NCI-H69 (cell line): Measurements from ENCODE around the gene WBP4.
A peak's percentile ranks its signal among the peaks of the same experiment; 100 is the strongest.
"Not testable (repeated sequence)": the region's sequence is repeated elsewhere in the genome, so short reads cannot be mapped to it uniquely, and the experiment has no call there.

Experiments used
- DNase-seq: peaks from one replicate; lab custom pipeline; 2025; lab: John Stamatoyannopoulos, UW

Gene WBP4

DNA sequence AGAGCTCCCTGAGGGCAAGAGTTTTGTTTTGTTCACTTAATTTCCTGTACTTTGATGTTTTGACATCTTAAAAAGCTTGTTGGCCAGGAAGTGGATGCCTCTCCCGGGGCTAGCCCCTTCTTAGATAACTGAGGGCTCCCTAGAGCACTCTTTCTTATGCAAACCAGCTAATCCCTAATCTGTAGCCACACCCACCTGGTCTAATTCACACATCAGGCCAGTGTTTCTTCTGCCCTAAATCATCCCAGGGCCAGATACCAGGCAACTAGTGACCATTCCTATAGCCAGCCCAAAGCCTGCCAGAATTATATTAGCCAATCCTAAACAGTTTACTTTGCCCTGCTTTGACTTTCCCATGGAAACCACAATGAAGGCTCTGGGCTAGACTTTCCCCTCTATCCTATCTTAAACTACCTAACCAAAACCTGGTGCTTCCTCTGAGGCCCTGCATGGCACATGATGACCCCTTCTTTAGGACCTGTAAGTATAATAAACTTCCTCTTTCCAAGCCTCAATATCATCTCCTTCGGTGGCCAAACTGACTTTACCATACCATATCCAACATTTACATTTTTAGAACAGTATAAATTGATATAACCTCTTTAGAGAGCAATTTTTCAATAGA is 24.8 kb downstream of the WBP4 start:
- no peak for DNase-seq

- DNase-seq, result not testable (repeated sequence)
Measured at GRCh38 chr13:41095681-41096080, 34.4 kb downstream of the WBP4 start.

DNA sequence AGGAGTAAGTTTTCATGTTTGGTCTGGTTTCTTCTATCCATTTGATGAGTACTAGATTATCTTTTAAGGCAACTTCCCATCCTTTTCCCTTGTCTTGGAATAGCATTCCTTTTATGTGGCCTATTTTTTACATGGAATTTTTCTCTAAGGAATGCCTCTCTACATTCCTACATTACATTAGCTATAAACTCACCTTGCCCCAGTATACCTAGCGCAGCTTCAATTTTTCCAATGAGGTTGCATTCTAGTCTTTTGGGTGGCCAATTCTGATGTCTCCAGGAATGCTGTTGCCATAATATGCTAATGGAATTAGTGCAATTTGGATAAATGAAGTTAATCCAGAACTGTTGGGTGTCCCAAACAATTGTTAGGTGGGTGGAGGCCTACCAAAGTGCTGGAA is 37.5 kb downstream of the WBP4 start:
- no peak for DNase-seq

GRCh38 chr13:41099986-41100385 is 38.7 kb downstream of the WBP4 start:
- DNase-seq, result no peak

- no peak for DNase-seq
Measured at GRCh38 chr13:41107104-41107571, 45.8 kb downstream of the WBP4 start.

- DNase-seq, result no peak
Measured at GRCh38 chr13:41107584-41108014, 46.3 kb downstream of the WBP4 start.

GRCh38 chr13:41111454-41111853 is 50.1 kb downstream of the WBP4 start:
- no peak for DNase-seq

DNA sequence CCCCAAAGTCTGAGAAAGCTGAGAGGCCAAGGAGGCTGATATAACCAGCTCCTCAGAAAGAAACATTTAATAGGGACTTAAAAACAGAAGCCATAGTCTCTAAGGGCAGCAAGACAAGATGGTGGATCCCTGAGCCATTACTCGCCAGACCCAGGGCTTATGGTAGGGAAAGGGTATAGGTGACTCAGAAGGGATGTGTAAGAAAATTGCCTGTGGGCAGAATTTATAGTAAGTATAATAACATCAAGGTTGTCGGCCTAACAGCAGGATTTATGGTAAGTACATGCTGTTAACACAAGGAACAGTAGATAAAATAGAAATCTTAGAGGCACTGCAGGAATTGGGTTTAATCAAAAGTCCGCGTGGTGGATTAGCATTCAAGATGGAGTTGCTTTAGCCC is 56.6 kb downstream of the WBP4 start:
- DNase-seq, result no peak

DNA sequence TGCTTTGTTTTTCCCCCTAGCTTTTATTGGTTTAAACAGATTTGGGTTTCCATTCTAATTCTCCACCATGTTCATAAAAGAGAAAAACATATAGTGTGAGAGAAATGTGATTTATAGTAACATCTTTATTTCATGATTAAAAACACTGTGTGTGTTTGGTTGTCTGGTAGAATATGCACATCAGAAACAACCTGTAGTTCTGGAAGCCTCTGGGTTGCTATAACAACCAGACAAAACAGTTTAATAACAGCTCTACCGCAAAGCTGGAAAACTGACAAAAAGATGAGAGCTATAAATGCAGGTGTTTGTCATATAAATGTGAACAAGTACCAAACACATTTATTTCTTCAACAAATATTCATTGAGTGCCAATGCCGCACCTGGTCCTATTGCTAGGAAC is 61.5 kb downstream of the WBP4 start:
- DNase-seq, result no peak

DNA sequence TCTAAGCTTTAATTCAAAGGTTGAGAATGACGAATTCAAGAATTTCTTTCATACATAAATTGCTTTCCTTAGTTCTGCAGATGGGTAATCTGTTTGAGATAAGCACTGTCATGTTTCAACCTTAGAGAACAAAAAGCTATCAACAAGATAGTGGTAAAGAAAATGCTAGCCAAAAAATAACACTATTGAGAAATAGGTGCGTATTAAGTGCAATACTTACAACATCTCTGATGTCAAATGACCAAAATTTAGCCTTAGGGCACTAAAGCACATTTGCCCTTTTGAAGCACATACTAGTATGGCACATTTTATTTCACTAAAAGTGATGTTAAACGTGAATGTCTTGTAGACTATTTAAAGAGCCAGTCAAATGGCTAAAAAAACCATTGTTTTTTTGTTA is 66.4 kb downstream of the WBP4 start:
- no peak for DNase-seq

- no peak for DNase-seq
Measured at GRCh38 chr13:41130356-41130755, 69.0 kb downstream of the WBP4 start.

- DNase-seq, result not testable (repeated sequence)
Measured at GRCh38 chr13:41131189-41131588, 69.9 kb downstream of the WBP4 start.

- not testable (repeated sequence) for DNase-seq
Measured at GRCh38 chr13:41131660-41132511, 70.6 kb downstream of the WBP4 start.

DNA sequence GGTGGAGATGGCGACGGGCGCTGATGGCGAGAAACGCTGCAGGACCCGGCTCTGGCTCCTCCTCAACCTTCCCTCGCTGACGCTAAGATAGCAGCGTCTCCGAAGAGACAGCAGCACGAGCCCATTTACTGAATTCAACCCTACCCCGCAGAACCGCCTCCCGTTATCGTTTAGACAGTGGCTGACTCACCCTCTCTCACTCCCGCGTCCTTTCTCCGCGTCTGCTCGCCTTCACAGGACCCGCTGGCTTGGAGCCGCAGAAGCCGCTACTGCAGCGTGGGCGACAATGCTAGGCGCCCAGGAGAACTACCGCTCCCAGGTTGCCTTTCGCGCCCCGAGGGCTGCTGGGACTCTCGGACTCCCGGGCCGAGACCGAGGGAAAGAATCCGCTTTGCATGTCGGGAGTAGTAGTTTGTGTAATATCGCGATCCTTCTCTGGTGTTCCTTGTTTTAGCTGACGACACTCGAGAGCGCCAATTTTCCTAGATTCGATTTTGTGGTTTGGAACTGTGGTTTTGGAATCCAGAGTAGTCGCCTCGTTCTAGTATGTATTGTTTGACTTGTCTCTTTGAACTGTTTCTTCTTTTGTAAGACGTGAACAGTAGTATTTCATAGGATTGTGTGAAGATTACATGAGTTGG is 71.3 kb downstream of the WBP4 start, which contains the start of gene KBTBD6:
Gene KBTBD6 (minus strand): TSS at position 291 of the 641 bp plus-strand sequence. CDS start 291 bp downstream, outside the sequence.
- DNase-seq, result peak; percentile 97
